ENCODE measurements around the gene LTBR.

DNA sequence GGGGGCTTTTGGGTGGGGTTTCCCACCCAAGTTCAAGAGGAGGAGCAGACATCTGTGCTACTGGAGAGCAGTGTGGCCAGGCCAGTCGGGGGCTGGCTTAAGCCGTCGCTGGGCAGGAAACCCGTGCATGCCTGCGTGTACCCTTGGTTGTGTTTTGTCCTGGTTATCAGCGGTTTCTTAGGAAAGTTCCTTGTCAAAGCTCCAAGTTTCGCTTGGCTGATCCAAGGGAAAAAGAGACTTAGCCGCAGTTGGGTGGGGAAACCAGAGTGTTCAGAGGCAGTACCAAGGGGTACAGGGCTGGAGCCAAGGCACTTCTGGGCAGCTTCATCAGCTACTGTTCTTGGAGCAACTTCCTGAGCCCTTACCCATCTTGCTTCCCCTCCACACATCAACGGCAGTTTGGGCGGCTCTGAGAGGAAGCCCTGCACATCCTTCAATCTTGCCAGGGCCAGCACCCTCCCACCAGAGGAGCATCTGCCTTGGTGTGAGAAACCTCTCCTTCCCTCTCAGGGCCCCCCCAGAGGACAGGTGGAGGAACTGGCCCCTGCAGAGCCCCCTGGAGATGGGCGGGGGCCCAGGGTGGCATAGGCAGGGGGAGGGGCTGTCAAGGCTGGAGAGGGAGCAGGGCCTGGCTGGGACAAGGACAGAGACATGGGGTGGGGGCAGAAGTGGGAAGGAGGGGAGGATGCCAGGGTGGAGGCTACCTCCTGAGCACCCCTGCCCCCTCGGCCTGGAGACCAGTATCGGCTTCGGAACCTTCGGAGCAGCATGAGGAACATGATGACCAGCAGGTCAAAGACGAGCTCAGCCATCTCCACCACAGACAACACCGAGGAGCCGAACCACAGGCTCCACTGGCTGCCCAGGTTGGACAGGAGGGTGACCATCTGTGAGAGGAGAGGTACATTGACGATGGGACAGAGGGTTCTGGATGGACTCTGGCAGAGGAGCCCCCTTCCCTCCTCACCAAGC, 36.3 kb upstream of the LTBR start:
- TF ChIP-seq, protein P1, sequence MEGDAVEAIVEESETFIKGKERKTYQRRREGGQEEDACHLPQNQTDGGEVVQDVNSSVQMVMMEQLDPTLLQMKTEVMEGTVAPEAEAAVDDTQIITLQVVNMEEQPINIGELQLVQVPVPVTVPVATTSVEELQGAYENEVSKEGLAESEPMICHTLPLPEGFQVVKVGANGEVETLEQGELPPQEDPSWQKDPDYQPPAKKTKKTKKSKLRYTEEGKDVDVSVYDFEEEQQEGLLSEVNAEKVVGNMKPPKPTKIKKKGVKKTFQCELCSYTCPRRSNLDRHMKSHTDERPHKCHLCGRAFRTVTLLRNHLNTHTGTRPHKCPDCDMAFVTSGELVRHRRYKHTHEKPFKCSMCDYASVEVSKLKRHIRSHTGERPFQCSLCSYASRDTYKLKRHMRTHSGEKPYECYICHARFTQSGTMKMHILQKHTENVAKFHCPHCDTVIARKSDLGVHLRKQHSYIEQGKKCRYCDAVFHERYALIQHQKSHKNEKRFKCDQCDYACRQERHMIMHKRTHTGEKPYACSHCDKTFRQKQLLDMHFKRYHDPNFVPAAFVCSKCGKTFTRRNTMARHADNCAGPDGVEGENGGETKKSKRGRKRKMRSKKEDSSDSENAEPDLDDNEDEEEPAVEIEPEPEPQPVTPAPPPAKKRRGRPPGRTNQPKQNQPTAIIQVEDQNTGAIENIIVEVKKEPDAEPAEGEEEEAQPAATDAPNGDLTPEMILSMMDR (IDR thresholded peaks at IDR 0.05) = no peak
- no peak for TF ChIP-seq SIN3A (IDR thresholded peaks at IDR 0.05; ENCODE audit: borderline replicate concordance, insufficient read depth, low read depth, low read length)
- no peak for TF ChIP-seq POLR2AphosphoS5 (IDR thresholded peaks at IDR 0.05; ENCODE audit: low read depth, low read length)
